Measurements from ENCODE around the gene LGALS1. TPM values are rescaled to one million over a fixed set of nuclear protein-coding genes. Genes with fewer than 3 reads are reported as not detected.

The LGALS1 gene
- 510 TPM for total RNA-seq

GRCh38 chr22:37674951-37675929 is at the start of gene LGALS1:
LGALS1 (plus strand) TSS chr22:37675636; CDS start chr22:37675703, 67 bp downstream.

DNA sequence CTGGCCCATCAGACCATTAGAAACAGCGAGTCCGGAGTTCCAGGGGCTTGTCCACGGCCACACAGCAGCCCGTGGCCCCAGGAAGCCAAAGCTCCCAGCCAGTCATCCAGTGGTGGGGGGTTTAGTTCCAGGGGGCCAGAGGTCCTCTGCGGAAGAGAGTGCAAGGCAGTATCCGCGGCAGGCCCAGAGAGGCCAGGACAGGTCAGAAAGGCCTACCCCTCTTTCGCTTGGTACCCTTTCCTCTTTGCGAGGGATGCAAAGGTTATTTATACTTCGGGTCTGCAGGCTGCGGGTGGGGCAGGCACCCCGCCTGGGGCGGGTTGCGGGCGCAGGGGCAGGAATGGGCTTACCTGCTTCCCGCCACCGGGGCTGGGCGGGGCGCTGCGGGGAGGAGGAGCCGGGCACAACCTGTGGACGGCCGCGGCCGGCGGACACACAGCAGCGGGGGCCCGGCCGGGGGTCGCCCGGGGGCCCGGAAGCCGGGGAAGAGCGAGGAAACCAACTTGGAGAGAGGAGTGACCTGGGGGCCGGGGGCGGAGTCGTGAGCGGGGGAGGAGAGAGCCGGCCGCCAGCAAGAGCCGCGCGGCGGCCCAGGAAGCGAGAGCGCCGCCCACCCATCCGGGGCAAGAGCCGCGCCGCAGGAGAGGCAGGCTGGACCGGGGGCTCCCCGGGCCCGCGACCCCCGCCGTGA is 36.2 kb upstream of the LGALS1 start, which contains the start of gene SH3BP1:
SH3BP1 (plus strand) TSS at position 600 of the 691 bp plus-strand sequence. CDS start 119 bp downstream, outside the sequence.

DNA sequence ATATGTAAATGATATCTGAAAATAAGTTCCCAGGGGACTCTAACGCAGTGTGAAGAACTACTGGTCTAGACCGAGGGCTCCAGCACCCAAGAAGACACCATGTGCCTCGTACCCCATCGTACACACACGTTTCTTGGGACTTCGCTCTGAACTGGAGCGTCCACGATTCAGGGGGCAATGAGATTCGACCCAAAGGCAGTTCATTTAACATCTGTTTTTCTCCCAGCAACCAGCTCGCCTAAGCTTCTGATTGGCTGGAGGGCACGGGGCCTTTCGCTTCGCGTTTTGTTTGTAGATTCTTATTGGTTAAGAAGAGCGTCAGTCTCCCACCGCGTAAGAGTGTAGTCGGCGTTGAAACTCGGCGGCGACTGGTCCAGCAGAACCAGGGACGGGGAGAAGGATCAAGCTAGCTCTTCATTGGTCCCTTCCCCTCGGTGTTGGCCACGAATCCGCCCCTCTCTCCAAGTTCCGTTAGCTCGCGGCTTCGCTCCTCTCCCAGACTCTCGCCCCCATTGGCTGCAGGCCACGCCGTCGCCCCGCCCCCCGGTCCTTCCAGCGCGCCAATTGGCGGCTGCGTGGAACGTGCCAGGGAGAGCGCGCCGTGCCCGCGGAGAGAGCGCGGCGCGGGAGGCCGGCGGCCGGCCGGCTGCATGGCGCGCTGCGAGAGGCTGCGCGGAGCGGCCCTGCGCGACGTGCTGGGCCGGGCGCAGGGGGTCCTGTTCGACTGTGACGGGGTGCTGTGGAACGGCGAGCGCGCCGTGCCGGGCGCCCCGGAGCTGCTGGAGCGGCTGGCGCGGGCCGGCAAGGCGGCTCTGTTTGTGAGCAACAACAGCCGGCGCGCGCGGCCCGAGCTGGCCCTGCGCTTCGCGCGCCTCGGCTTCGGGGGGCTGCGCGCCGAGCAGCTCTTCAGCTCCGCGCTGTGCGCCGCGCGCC is 17.0 kb upstream of the LGALS1 start, which contains the start of gene PDXP:
PDXP (plus strand) TSS at position 591 of the 933 bp plus-strand sequence; CDS start at position 651, 60 bp downstream.

DNA sequence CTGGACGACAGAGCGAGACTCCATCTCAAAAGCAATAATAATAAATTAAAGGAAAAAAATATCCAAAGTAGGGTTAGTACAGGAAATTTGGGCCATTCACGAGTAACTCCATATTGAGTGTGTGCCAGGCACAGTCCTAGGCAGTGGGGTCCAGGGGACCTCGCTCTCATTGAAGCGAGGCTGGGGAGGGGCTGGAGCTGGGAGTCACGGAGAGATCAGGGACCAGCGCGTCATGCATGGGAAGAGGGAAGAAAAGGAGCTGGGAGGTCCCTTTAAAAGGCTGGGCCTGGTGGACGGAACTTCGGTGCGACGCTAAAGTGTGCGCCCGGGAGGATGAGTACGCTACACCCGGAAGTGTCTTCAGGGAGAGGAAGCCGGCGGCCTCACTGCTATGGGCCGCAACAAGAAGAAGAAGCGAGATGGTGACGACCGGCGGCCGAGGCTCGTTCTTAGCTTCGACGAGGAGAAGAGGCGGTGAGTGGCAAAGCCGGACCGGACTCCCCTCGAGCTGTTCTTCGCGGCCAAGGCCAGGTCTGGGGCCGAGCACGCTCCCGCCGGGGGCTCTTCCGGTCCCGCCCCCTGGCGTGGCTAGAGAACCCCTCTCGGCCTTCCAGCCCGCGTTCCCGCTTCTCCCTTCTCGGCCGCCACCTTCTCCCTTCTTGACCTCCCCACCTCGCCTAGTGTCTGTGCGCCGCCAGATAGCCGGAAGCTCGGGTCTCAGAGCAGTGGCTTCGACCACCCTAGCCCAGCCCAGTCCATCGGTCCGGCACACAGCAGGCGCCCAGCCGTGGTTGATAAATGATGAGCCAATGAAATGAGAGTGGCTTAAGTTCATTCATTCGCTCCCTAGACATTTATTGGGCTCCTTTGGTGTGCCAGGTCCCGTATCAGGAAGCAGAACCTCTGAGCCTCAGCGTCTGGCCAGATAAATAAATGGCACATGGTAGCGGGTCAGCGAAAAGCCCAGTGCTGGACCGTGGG is 10.9 kb downstream of the LGALS1 start, which contains the start of gene NOL12:
NOL12 (plus strand) TSS at position 342 of the 981 bp plus-strand sequence; CDS start at position 392, 50 bp downstream.

GRCh38 chr22:37696657-37697537 is 21.5 kb downstream of the LGALS1 start, which contains the start of gene TRIOBP:
TRIOBP (plus strand) TSS chr22:37697048; CDS start chr22:37701366, 4,318 bp downstream.

Other genes with a start within 250 kb of the LGALS1 start
- gene ELFN2, start 248.2 kb upstream of the LGALS1 start, total RNA-seq = 7.0 TPM
- 22.3 TPM for gene MFNG, start 189.3 kb upstream of the LGALS1 start, total RNA-seq
- gene CARD10, start 156.2 kb upstream of the LGALS1 start, total RNA-seq = 6.0 TPM
- gene CDC42EP1, start 115.2 kb upstream of the LGALS1 start, total RNA-seq = 19.0 TPM
- 2.0 TPM for gene LGALS2, start 95.5 kb upstream of the LGALS1 start, total RNA-seq
- gene GGA1, start 66.8 kb upstream of the LGALS1 start, total RNA-seq = 54.9 TPM
- gene SH3BP1, start 36.0 kb upstream of the LGALS1 start, total RNA-seq = 7.3 TPM
- 24.4 TPM for gene PDXP, start 16.9 kb upstream of the LGALS1 start, total RNA-seq
- 24.6 TPM for gene NOL12, start 10.7 kb downstream of the LGALS1 start, total RNA-seq
- gene TRIOBP, start 21.4 kb downstream of the LGALS1 start, total RNA-seq = 83.3 TPM
- gene GCAT, start 132.3 kb downstream of the LGALS1 start, total RNA-seq = 15.8 TPM
- gene GALR3, start 147.7 kb downstream of the LGALS1 start, total RNA-seq = not detected
- gene ANKRD54, start 168.7 kb downstream of the LGALS1 start, total RNA-seq = 41.6 TPM
- gene EIF3L, start 173.8 kb downstream of the LGALS1 start, total RNA-seq = 485 TPM
- 20.8 TPM for gene MICALL1, start 230.7 kb downstream of the LGALS1 start, total RNA-seq

Measured in camera-type eye (tissue), 1 donor.